HepG2 (cell line): Measurements from ENCODE around the gene DNAAF8. TPM values are rescaled to one million over a fixed set of nuclear protein-coding genes. Genes with fewer than 3 reads are reported as not detected.

Experiments used
- BATF2 ChIP-seq: sonication (generic); formaldehyde crosslinking; IDR thresholded peaks from 2 replicates; pipeline ENCODE4 v1.8.0; 2022; ENCODE audit warnings: mild to moderate bottlenecking, missing genetic modification reagents, moderate library complexity
- CTCF ChIP-seq: sonication (generic); formaldehyde crosslinking; IDR thresholded peaks from 2 replicates; pipeline ENCODE4 v1.5.0; 2020; ENCODE audit warnings: mild to moderate bottlenecking, missing genetic modification reagents, moderate library complexity
- DMTF1 ChIP-seq: sonication (generic); formaldehyde crosslinking; IDR thresholded peaks from 2 replicates; pipeline ENCODE4 v1.4.0; 2020; ENCODE audit warnings: mild to moderate bottlenecking, missing genetic modification reagents
- ESRRA ChIP-seq: sonication (generic); formaldehyde crosslinking; IDR thresholded peaks from 2 replicates; pipeline ENCODE4 v1.5.1; 2020; ENCODE audit warnings: mild to moderate bottlenecking, low read depth, missing genetic modification reagents
- HES4 ChIP-seq: sonication (generic); formaldehyde crosslinking; IDR thresholded peaks from 2 replicates; pipeline ENCODE4 v1.9.0; 2021; ENCODE audit warnings: mild to moderate bottlenecking, missing genetic modification reagents, borderline replicate concordance
- IKZF4 ChIP-seq: sonication (generic); formaldehyde crosslinking; IDR thresholded peaks from 2 replicates; pipeline ENCODE4 v1.5.1; 2020; ENCODE audit warnings: borderline replicate concordance, mild to moderate bottlenecking, low read depth, missing genetic modification reagents; ENCODE audit errors: not compliant biosample characterization
- JDP2 ChIP-seq: sonication (generic); formaldehyde crosslinking; IDR thresholded peaks from 2 replicates; pipeline ENCODE4 v1.8.1; 2022; ENCODE audit warnings: missing genetic modification reagents, borderline replicate concordance
- MEIS1 ChIP-seq: sonication (generic); formaldehyde crosslinking; IDR thresholded peaks from 2 replicates; pipeline ENCODE4 v1.9.0; 2021; ENCODE audit warnings: mild to moderate bottlenecking, missing genetic modification reagents, moderate library complexity, borderline replicate concordance
- NFE2 ChIP-seq: sonication (generic); formaldehyde crosslinking; IDR thresholded peaks from 2 replicates; pipeline ENCODE4 v1.4.0; 2020; ENCODE audit warnings: missing genetic modification reagents
- NFIB ChIP-seq: sonication (generic); formaldehyde crosslinking; IDR thresholded peaks from 2 replicates; pipeline ENCODE4 v1.9.0; 2021; ENCODE audit warnings: missing genetic modification reagents, mild to moderate bottlenecking, borderline replicate concordance
- PCBP2 ChIP-seq: fragments of 200-400 bp; formaldehyde crosslinking; optimal IDR thresholded peaks from 2 replicates; pipeline ENCODE3; 2018; ENCODE audit warnings: low read length, low read depth; ENCODE audit not compliant: poor library complexity, severe bottlenecking
- WIZ ChIP-seq: sonication (generic); formaldehyde crosslinking; IDR thresholded peaks from 2 replicates; pipeline ENCODE4 v1.5.1; 2020; ENCODE audit warnings: mild to moderate bottlenecking, missing genetic modification reagents
- YEATS2 ChIP-seq: sonication (generic); formaldehyde crosslinking; IDR thresholded peaks from 2 replicates; pipeline ENCODE4 v1.4.0; 2020; ENCODE audit warnings: missing genetic modification reagents, borderline replicate concordance
- ZKSCAN1 ChIP-seq: fragments of 150-350 bp; IDR thresholded peaks from 2 replicates; pipeline ENCODE4 v1.6.1; 2014; ENCODE audit warnings: low read length
- ZMYM2 ChIP-seq: sonication (generic); formaldehyde crosslinking; IDR thresholded peaks from 2 replicates; pipeline ENCODE4 v1.8.0; 2022; ENCODE audit warnings: mild to moderate bottlenecking, missing genetic modification reagents
- ZNF205 ChIP-seq: IDR thresholded peaks from 2 replicates; pipeline ENCODE4 v1.6.1; 2018; ENCODE audit warnings: missing biosample characterization, missing genetic modification reagents
- ZNF333 ChIP-seq: sonication (generic); formaldehyde crosslinking; IDR thresholded peaks from 2 replicates; pipeline ENCODE4 v1.4.0; 2020; ENCODE audit warnings: mild to moderate bottlenecking, missing genetic modification reagents, borderline replicate concordance
- ZNF414 ChIP-seq: sonication (generic); formaldehyde crosslinking; IDR thresholded peaks from 2 replicates; pipeline ENCODE4 v1.5.0; 2020; ENCODE audit warnings: missing genetic modification reagents
- ZNF510 ChIP-seq: sonication (generic); formaldehyde crosslinking; IDR thresholded peaks from 2 replicates; pipeline ENCODE4 v1.4.0; 2020; ENCODE audit warnings: low read depth, mild to moderate bottlenecking, missing genetic modification reagents
- ZNF563 ChIP-seq: sonication (generic); formaldehyde crosslinking; IDR thresholded peaks from 2 replicates; pipeline ENCODE4 v1.8.0; 2022; ENCODE audit warnings: mild to moderate bottlenecking, moderate library complexity, missing genetic modification reagents
- ZNF775 ChIP-seq: sonication (generic); formaldehyde crosslinking; IDR thresholded peaks from 2 replicates; pipeline ENCODE4 v1.4.0; 2020; ENCODE audit warnings: missing genetic modification reagents, mild to moderate bottlenecking, moderate library complexity, borderline replicate concordance
- ZSCAN29 ChIP-seq: sonication (generic); formaldehyde crosslinking; conservative IDR thresholded peaks from 2 replicates; pipeline ENCODE4 v1.4.0; 2020; ENCODE audit warnings: mild to moderate bottlenecking, missing genetic modification reagents
- polyA plus RNA-seq, 8 experiments: library from polyadenylated mRNA; depleted of rRNA in 3 of 8; stranded (reverse) in 7 of 8; unstranded in 1 of 8; fragments of >200 nt; fragmentation: Illumina TruSeq in 4 of 8; extraction: Trizol in 4 of 8; gene quantifications; 2 replicates each; pipeline versions ENCODE4 v1.2.1 to v1.2.3, GENCODE V29; 2011 to 2016; ENCODE audit warnings: low read depth in 4 of 8, missing spikeins in 1 of 8, mixed read lengths in 1 of 8; ENCODE audit not compliant: insufficient read depth in 1 of 8
- total RNA-seq, 5 experiments: library from RNA; depleted of rRNA; stranded (reverse); fragments of >200 nt; fragmentation: Illumina TruSeq; extraction: Trizol; gene quantifications; 2 replicates each; pipeline ENCODE4 v1.2.3, GENCODE V29; 2016; ENCODE audit warnings: low read depth in 1 of 5
- TF ChIP-seq, protein P1 (sequence below): sonication (generic); formaldehyde crosslinking; IDR thresholded peaks from 2 replicates; pipeline ENCODE4 v1.8.0; 2022; ENCODE audit warnings: missing genetic modification reagents, mild to moderate bottlenecking, borderline replicate concordance

DNAAF8 gene
- total and polyA plus RNA-seq, 2 of the 13 experiments (the other 11 are each of a cell fraction or from before 2014, with no cell fraction given), result 0.44 TPM; not detected in 1

GRCh38 chr16:4768549-4769305 lies 34.4 kb downstream of the DNAAF8 start (continued):
- TF ChIP-seq CTCF (CRISPR knock-in tag) (no peak; the same call in 1 of the 2 replicates), ZNF510 (CRISPR knock-in tag) (no peak), ZNF333 (CRISPR knock-in tag) (no peak), HES4 (no peak), ZNF205 (CRISPR knock-in tag) (peak; percentile 20; the same call in 1 of the 2 replicates), ESRRA (CRISPR knock-in tag) (peak; percentile 43; the same call in 1 of the 2 replicates), ZNF414 (no peak), ZMYM2 (CRISPR knock-in tag) (no peak), ZNF563 (0 out of 2 replicates have a peak, but pooled peaks have one; percentile 38), WIZ (no peak; the same call in 1 of the 2 replicates), MEIS1 (CRISPR knock-in tag) (no peak), NFE2 (CRISPR knock-in tag) (no peak), PCBP2 (no peak), DMTF1 (CRISPR knock-in tag) (no peak), ZKSCAN1 (no peak), NFIB (CRISPR knock-in tag) (no peak), IKZF4 (no peak), BATF2 (CRISPR knock-in tag) (no peak), ZSCAN29 (CRISPR knock-in tag) (0 out of 2 replicates have a peak, but pooled peaks have one; percentile 57), JDP2 (no peak), ZNF775 (CRISPR knock-in tag) (no peak), YEATS2 (CRISPR knock-in tag) (peak; percentile 82)
- TF ChIP-seq, protein P1, sequence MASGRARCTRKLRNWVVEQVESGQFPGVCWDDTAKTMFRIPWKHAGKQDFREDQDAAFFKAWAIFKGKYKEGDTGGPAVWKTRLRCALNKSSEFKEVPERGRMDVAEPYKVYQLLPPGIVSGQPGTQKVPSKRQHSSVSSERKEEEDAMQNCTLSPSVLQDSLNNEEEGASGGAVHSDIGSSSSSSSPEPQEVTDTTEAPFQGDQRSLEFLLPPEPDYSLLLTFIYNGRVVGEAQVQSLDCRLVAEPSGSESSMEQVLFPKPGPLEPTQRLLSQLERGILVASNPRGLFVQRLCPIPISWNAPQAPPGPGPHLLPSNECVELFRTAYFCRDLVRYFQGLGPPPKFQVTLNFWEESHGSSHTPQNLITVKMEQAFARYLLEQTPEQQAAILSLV, result peak; percentile 83; the same call in 1 of the 2 replicates
